CD4-positive, CD25-positive, alpha-beta regulatory T cell (primary cell): ENCODE results near the gene HLF. TPM values are rescaled to one million over a fixed set of nuclear protein-coding genes. Genes with fewer than 3 reads are reported as not detected.
A peak's percentile ranks its signal among the peaks of the same experiment; 100 is the strongest.

Experiments used
- ATAC-seq, 2 donors: fragments of 150-1000 bp; cut with Tn5 transposase; one replicate each; pipeline ENCODE4 v1.10.0; 2021; ENCODE audit warnings: low read depth in 2 of 2, moderate number of reproducible peaks in 2 of 2, moderate library complexity in 1 of 2
- DNase-seq, 3 donors: peaks; one replicate each; pipeline versions ENCODE4 v3.0.0 to v3.0.0-alpha.2; 2012 to 2022; ENCODE audit warnings: mixed read lengths in 1 of 3
- H3K27ac ChIP-seq: one replicate; pipeline ENCODE4 v1.7.0; 2013; ENCODE audit warnings: mild to moderate bottlenecking, low read length; ENCODE audit not compliant: insufficient read depth, poor library complexity, severe bottlenecking
- H3K27me3 ChIP-seq: one replicate; pipeline ENCODE4 v1.7.0; 2013; ENCODE audit warnings: low read length; ENCODE audit not compliant: control insufficient read depth, insufficient read depth
- H3K36me3 ChIP-seq: one replicate; pipeline ENCODE4 v1.7.0; 2013; ENCODE audit warnings: mild to moderate bottlenecking, low read length, moderate library complexity; ENCODE audit not compliant: control insufficient read depth, insufficient read depth
- H3K4me1 ChIP-seq: 2 replicates; pipeline ENCODE4 v1.7.0; 2013; ENCODE audit warnings: mild to moderate bottlenecking, low read length; ENCODE audit not compliant: insufficient read depth, control insufficient read depth, poor library complexity, severe bottlenecking
- H3K4me3 ChIP-seq: one replicate; pipeline ENCODE4 v1.7.0; 2013; ENCODE audit warnings: low read depth, mild to moderate bottlenecking, low read length, moderate library complexity
- H3K9me3 ChIP-seq, 2 experiments: 1 replicate in 1 of 2; 2 replicates in 1 of 2; pipeline ENCODE4 v1.7.0; 2013; ENCODE audit warnings: low read length in 2 of 2, mild to moderate bottlenecking in 1 of 2, moderate library complexity in 1 of 2; ENCODE audit not compliant: control insufficient read depth in 2 of 2
- H3K27ac Mint-ChIP-seq, 3 donors: one replicate each; pipeline ENCODE4 v1.8.0; 2020 to 2022; ENCODE audit warnings: mild to moderate bottlenecking in 3 of 3, mixed read lengths in 3 of 3, moderate library complexity in 2 of 3
- H3K27me3 Mint-ChIP-seq: one replicate; pipeline ENCODE4 v1.8.0; 2022; ENCODE audit warnings: mild to moderate bottlenecking, mixed read lengths
- H3K36me3 Mint-ChIP-seq: one replicate; pipeline ENCODE4 v1.8.0; 2020; ENCODE audit warnings: mixed read lengths
- H3K4me1 Mint-ChIP-seq, 4 donors: one replicate each; pipeline ENCODE4 v1.8.0; 2020 to 2022; ENCODE audit warnings: mixed read lengths in 4 of 4, mild to moderate bottlenecking in 1 of 4
- H3K4me3 Mint-ChIP-seq, 4 donors: one replicate each; pipeline ENCODE4 v1.8.0; 2020 to 2022; ENCODE audit warnings: mild to moderate bottlenecking in 4 of 4, mixed read lengths in 4 of 4, moderate library complexity in 3 of 4
- H3K9me3 Mint-ChIP-seq, 7 donors: one replicate each; pipeline ENCODE4 v1.8.0; 2020 to 2022; ENCODE audit warnings: mixed read lengths in 7 of 7, mild to moderate bottlenecking in 3 of 7, moderate library complexity in 2 of 7
- polyA plus RNA-seq, 4 donors: library from polyadenylated mRNA; unstranded; fragments of 300-500 nt; fragmentation: Illumina TruSeq; gene quantifications; one replicate each; pipeline ENCODE4 v1.2.3, GENCODE V29; 2021
- total RNA-seq: library from RNA; stranded (reverse); gene quantifications from one replicate; pipeline ENCODE4 v1.2.3, GENCODE V29; 2022

Gene HLF
- total and polyA plus RNA-seq, 5 donors from 2014 or later: 0.28 to 2.1 (median 0.66) TPM

- Histone ChIP-seq H3K27ac (no peak overlapping the region), H3K9me3 (no peaks in the 10 kb centered on the region), H3K4me1 (peaks cover 25% of the 10 kb centered on the region), H3K36me3 (no peaks in the 10 kb centered on the region), H3K27me3 (no peaks in the 10 kb centered on the region), H3K4me3 (peak overlapping the region; percentile 49)
- Mint-ChIP-seq H3K9me3 (peaks cover 0 to 2% (median 0%) of the 10 kb centered on the region in 7 donors), H3K27me3 (peaks cover 7% of the 10 kb centered on the region), H3K4me3 (peak overlapping the region in 2 of 4 donors; percentile 1 to 29), H3K27ac (peak overlapping the region in 2 of 3 donors; percentile 48 to 62), H3K36me3 (no peaks in the 10 kb centered on the region), H3K4me1 (peaks cover 19 to 47% (median 34%) of the 10 kb centered on the region in 4 donors)
- DNase-seq: peak in 1 of 3 donors; percentile 96
- peak; percentile 81 to 84 for ATAC-seq
These were observed 79.8 kb downstream of the HLF start for GRCh38 chr17:55344514-55344997.

DNA sequence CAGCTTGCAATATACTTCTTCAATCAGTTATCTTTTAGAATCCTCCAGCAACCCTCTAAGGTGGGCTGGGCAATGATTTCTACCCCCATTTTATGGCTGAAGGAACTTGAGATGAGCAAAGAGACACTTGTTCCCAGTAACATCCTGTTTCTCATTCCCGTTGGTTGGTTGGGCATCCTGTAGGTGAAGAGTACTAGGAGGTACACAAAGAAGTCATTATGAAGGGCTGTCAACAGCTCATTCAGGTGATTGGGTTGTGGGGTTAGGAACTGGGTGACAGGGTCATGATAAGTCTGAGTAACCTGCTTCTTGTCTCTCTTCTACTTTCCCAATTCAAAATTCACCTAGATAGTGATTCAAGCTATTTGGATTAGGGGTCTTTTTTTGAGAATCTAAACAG, 80.4 kb downstream of the HLF start:
- DNase-seq (peak in 1 of 3 donors; percentile 22), ATAC-seq (no peak)
- peaks cover 19 to 47% (median 31%) of the 10 kb centered on the region in 4 donors for H3K4me1 Mint-ChIP-seq
- Histone ChIP-seq H3K27me3 (no peaks in the 10 kb centered on the region), H3K36me3 (no peaks in the 10 kb centered on the region), H3K4me3 (no peak overlapping the region), H3K4me1 (peaks cover 25% of the 10 kb centered on the region), H3K27ac (no peak overlapping the region), H3K9me3 (no peaks in the 10 kb centered on the region)
- H3K9me3 Mint-ChIP-seq: peaks cover 0 to 2% (median 0%) of the 10 kb centered on the region in 7 donors
- H3K4me3 Mint-ChIP-seq: no peak overlapping the region
- no peak overlapping the region for H3K27ac Mint-ChIP-seq
- H3K27me3 Mint-ChIP-seq: peaks cover 5% of the 10 kb centered on the region
- no peaks in the 10 kb centered on the region for H3K36me3 Mint-ChIP-seq

GRCh38 chr17:55346658-55347057, 81.9 kb downstream of the HLF start:
- Mint-ChIP-seq H3K9me3 (peaks cover 0 to 2% (median 0%) of the 10 kb centered on the region in 7 donors), H3K4me3 (peak overlapping the region in 1 of 4 donors; percentile 17), H3K27me3 (peaks cover 5% of the 10 kb centered on the region), H3K36me3 (no peaks in the 10 kb centered on the region), H3K27ac (peak overlapping the region in 1 of 3 donors; percentile 10), H3K4me1 (peaks cover 19 to 47% (median 30%) of the 10 kb centered on the region in 4 donors)
- Histone ChIP-seq H3K4me1 (peaks cover 25% of the 10 kb centered on the region), H3K27me3 (peaks cover 1% of the 10 kb centered on the region), H3K9me3 (no peaks in the 10 kb centered on the region), H3K27ac (no peak overlapping the region), H3K4me3 (no peak overlapping the region), H3K36me3 (no peaks in the 10 kb centered on the region)
- DNase-seq (no peak), ATAC-seq (no peak)

- Histone ChIP-seq H3K9me3 (no peaks in the 10 kb centered on the region), H3K4me3 (no peak overlapping the region), H3K36me3 (no peaks in the 10 kb centered on the region), H3K27me3 (peaks cover 1% of the 10 kb centered on the region), H3K4me1 (peaks cover 25% of the 10 kb centered on the region), H3K27ac (no peak overlapping the region)
- Mint-ChIP-seq H3K27me3 (peaks cover 1% of the 10 kb centered on the region), H3K4me1 (peaks cover 19 to 46% (median 29%) of the 10 kb centered on the region in 4 donors), H3K4me3 (no peak overlapping the region), H3K9me3 (peaks cover 0 to 3% (median 0%) of the 10 kb centered on the region in 7 donors), H3K36me3 (no peaks in the 10 kb centered on the region), H3K27ac (no peak overlapping the region)
- no peak for ATAC-seq
- DNase-seq: no peak
These were observed 82.6 kb downstream of the HLF start for GRCh38 chr17:55347341-55347740.

- peaks cover 0 to 3% (median 0%) of the 10 kb centered on the region in 7 donors for H3K9me3 Mint-ChIP-seq
- no peak overlapping the region for H3K27ac ChIP-seq
- no peaks in the 10 kb centered on the region for H3K27me3 Mint-ChIP-seq
- H3K27ac Mint-ChIP-seq: peak overlapping the region in 1 of 3 donors; percentile 48
- H3K27me3 ChIP-seq: peaks cover 1% of the 10 kb centered on the region
- H3K4me1 ChIP-seq: peaks cover 23% of the 10 kb centered on the region
- H3K36me3 Mint-ChIP-seq: no peaks in the 10 kb centered on the region
- DNase-seq (peak in 2 of 3 donors; percentile 18 to 66), ATAC-seq (no peak)
- no peak overlapping the region for H3K4me3 ChIP-seq
- H3K9me3 ChIP-seq: no peaks in the 10 kb centered on the region
- peak overlapping the region in 1 of 4 donors; percentile 39 for H3K4me3 Mint-ChIP-seq
- peaks cover 13 to 31% (median 21%) of the 10 kb centered on the region in 4 donors for H3K4me1 Mint-ChIP-seq
- no peaks in the 10 kb centered on the region for H3K36me3 ChIP-seq
These were observed 84.1 kb downstream of the HLF start for GRCh38 chr17:55348749-55349354.

DNA sequence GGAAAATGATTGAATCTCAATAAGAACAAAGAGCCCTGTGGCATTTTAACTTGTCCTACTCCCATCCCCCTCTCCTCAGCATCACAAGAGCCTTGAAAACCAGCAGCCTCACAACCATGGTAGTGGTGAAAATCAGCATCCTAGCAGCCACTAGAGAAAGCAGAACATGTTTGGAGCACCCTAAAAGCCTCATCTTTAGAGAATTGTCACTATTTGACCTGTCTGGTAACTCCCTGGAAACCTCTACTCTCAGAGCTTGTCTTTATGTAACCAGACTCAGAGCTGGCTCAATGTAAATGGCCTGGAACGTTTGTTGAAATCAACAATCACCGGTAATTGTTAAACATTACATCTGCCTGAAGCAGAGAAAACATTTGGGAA, 86.1 kb downstream of the HLF start:
- H3K27me3 Mint-ChIP-seq: peaks cover 5% of the 10 kb centered on the region
- no peak overlapping the region for H3K27ac Mint-ChIP-seq
- Histone ChIP-seq H3K27ac (no peak overlapping the region), H3K4me1 (peaks cover 8% of the 10 kb centered on the region), H3K36me3 (no peaks in the 10 kb centered on the region), H3K4me3 (no peak overlapping the region), H3K9me3 (no peaks in the 10 kb centered on the region), H3K27me3 (peaks cover 1% of the 10 kb centered on the region)
- ATAC-seq (no peak), DNase-seq (no peak)
- no peak overlapping the region for H3K4me3 Mint-ChIP-seq
- H3K9me3 Mint-ChIP-seq: peaks cover 0 to 3% (median 0%) of the 10 kb centered on the region in 7 donors
- H3K4me1 Mint-ChIP-seq: peaks cover 4 to 13% (median 9%) of the 10 kb centered on the region in 4 donors
- H3K36me3 Mint-ChIP-seq: no peaks in the 10 kb centered on the region

GRCh38 chr17:55351226-55351625, 86.5 kb downstream of the HLF start:
- Mint-ChIP-seq H3K9me3 (peaks cover 0 to 3% (median 0%) of the 10 kb centered on the region in 7 donors), H3K36me3 (no peaks in the 10 kb centered on the region), H3K27ac (no peak overlapping the region), H3K4me3 (no peak overlapping the region), H3K4me1 (peaks cover 4 to 13% (median 8%) of the 10 kb centered on the region in 4 donors), H3K27me3 (peaks cover 5% of the 10 kb centered on the region)
- no peak overlapping the region for H3K27ac ChIP-seq
- H3K4me3 ChIP-seq: no peak overlapping the region
- DNase-seq (no peak), ATAC-seq (no peak)
- peaks cover 1% of the 10 kb centered on the region for H3K27me3 ChIP-seq
- no peaks in the 10 kb centered on the region for H3K9me3 ChIP-seq
- H3K36me3 ChIP-seq: no peaks in the 10 kb centered on the region
- peaks cover 8% of the 10 kb centered on the region for H3K4me1 ChIP-seq

- Mint-ChIP-seq H3K4me1 (peaks cover 0 to 6% (median 4%) of the 10 kb centered on the region in 4 donors), H3K36me3 (no peaks in the 10 kb centered on the region), H3K4me3 (no peak overlapping the region), H3K27me3 (peaks cover 11% of the 10 kb centered on the region), H3K27ac (no peak overlapping the region), H3K9me3 (peaks cover 0 to 4% (median 0%) of the 10 kb centered on the region in 7 donors)
- Histone ChIP-seq H3K4me1 (peaks cover 2% of the 10 kb centered on the region), H3K36me3 (no peaks in the 10 kb centered on the region), H3K4me3 (no peak overlapping the region), H3K27ac (no peak overlapping the region), H3K27me3 (peaks cover 1% of the 10 kb centered on the region), H3K9me3 (no peaks in the 10 kb centered on the region)
- DNase-seq (no peak), ATAC-seq (no peak)
These were observed 89.2 kb downstream of the HLF start for GRCh38 chr17:55354010-55354409.
